ENCODE measurements around the gene KIF20B.

GRCh38 chr10:89815049-89815853 is 113.9 kb downstream of the KIF20B start:
- TF ChIP-seq TARDBP (IDR thresholded peaks at IDR 0.05) (no peak), FOXM1 (IDR thresholded peaks at IDR 0.05; ENCODE audit: borderline replicate concordance) (no peak), FOXK2 (IDR thresholded peaks at IDR 0.05) (no peak), BHLHE40 (IDR thresholded peaks at IDR 0.05; ENCODE audit: borderline replicate concordance) (no peak), ARNT (IDR thresholded peaks at IDR 0.05) (no peak), ZNF384 (IDR thresholded peaks at IDR 0.05) (no peak), SP1 (IDR thresholded peaks at IDR 0.05) (no peak), SUZ12 (IDR thresholded peaks at IDR 0.05) (no peak)
